ENCODE results near the gene RRAS2. TPM values are rescaled to one million over a fixed set of nuclear protein-coding genes. Genes with fewer than 3 reads are reported as not detected.
"Not testable (repeated sequence)": the region's sequence is repeated elsewhere in the genome, so short reads cannot be mapped to it uniquely, and the experiment has no call there.

RRAS2 gene
- polyA plus RNA-seq (2013): 51.8 and 54.1 TPM in 2 replicates

DNA sequence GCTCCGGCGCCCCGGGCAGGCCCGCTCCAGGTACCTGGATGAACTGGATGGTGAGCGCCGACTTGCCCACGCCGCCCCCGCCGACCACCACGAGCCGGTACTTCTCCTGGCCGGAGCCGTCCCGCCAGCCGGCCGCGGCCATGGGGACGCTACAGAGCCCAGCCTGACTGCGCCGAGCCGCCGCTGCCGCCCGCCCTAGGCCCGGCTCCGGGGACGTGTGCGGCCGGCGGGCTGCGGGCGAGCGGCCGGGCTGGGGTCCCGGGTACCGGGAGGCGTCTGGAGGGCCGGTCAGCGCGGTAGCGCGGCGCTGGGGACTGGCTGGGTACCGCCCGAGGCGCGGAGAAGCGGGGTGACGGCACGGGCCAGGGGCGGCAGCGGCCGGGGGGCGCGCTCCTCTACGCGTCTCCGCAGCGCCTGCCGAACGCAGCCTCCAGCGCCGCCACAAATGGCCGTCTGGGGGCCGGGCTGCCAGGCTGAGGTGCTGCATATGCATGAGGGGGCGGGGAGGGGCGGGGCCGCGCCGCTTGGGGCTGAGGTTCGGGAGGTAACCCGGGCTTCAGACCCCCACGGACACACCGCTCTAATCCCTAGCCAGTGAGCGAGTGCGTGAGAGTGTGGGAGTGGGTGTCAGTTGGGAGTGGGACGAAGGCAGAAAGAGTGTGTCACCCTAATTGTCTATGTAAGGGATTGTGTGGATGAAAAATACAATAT is at the start of gene RRAS2:
Gene RRAS2 (minus strand): TSS at position 455 of the 711 bp plus-strand sequence. CDS start 313 bp downstream, at position 142.
- Histone ChIP-seq H3K23ac (ENCODE audit: low read length) (no peak within 1 kb of the TSS), H2BK12ac (ENCODE audit: low read length) (no peak within 1 kb of the TSS), H2AK5ac (ENCODE audit: low read length) (no peak within 1 kb of the TSS), H3K14ac (ENCODE audit: low read length) (peak within 1 kb of the TSS; percentile 92), H4K8ac (ENCODE audit: low read depth, low read length) (peak within 1 kb of the TSS; percentile 65), H3K4ac (ENCODE audit: low read depth, low read length) (peak within 1 kb of the TSS; percentile 91), H3K9ac (ENCODE audit: low read length) (peak within 1 kb of the TSS; percentile 98), H3K9me3 (ENCODE audit: insufficient read depth, low read depth, low read length) (no peaks in the 10 kb centered on the region), H3K27ac (ENCODE audit: low read depth, low read length) (peak within 1 kb of the TSS; percentile 91), H4K12ac (ENCODE audit: low read depth, low read length) (peak within 1 kb of the TSS; percentile 87), H3K27me3 (ENCODE audit: insufficient read depth, low read length) (no peaks in the 10 kb centered on the region), H3K4me3 (ENCODE audit: low read depth, low read length) (peak within 1 kb of the TSS; percentile 99), H3K4me2 (ENCODE audit: low read length) (peak within 1 kb of the TSS; percentile 87), H3K79me1 (ENCODE audit: low read length) (peaks cover 7% of the 10 kb centered on the region), H3K18ac (ENCODE audit: low read length) (peak within 1 kb of the TSS; percentile 92), H3K79me2 (ENCODE audit: control insufficient read depth, insufficient read depth, low read length, poor library complexity) (peaks cover 11% of the 10 kb centered on the region), H2BK5ac (ENCODE audit: low read depth, low read length, poor library complexity) (peak within 1 kb of the TSS; percentile 78), H3K36me3 (ENCODE audit: control insufficient read depth in 1 of 2, insufficient read depth in 2 of 2, low read length in 2 of 2) (no peaks in the 10 kb centered on the region), H2BK120ac (ENCODE audit: insufficient read depth, low read length, poor library complexity) (peak within 1 kb of the TSS; percentile 64), H3K4me1 (ENCODE audit: control insufficient read depth in 1 of 2, insufficient read depth in 2 of 2, low read length in 2 of 2) (peaks cover 0 to 2% of the 10 kb centered on the region in 2 experiments), H2AFZ (ENCODE audit: insufficient read depth, low read length, poor library complexity) (peak within 1 kb of the TSS; percentile 86), H4K91ac (ENCODE audit: low read depth, low read length) (peak within 1 kb of the TSS; percentile 75)
- DNase-seq: peak; percentile 71 to 75
- WGBS (ENCODE audit: extremely low coverage, insufficient coverage, insufficient read length): no CpG with 5 or more reads among the region's 78 CpGs

DNA sequence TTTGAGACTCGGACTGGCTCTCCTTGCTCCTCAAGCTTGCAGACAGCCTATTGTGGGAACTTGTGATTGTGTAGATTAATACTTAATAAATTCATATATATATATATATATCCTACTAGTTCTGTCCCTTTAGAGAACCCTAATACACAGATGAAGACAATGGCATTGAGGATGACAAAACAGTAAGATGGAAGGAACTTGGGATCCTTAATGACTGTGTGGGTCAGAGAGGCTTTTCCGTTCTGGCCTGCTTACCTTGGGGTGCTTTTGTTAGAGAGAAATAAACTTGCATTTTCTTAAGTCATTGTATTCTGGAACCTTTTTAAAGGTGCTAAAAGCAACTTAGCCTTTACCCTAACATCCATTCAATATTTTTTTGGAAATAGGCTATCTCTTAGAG is 49.6 kb upstream of the RRAS2 start:
- Histone ChIP-seq H3K79me1 (ENCODE audit: low read length) (no peaks in the 10 kb centered on the region), H3K79me2 (ENCODE audit: control insufficient read depth, insufficient read depth, low read length, poor library complexity) (no peaks in the 10 kb centered on the region), H3K18ac (ENCODE audit: low read length) (no peak overlapping the region), H3K27ac (ENCODE audit: low read depth, low read length) (no peak overlapping the region), H3K9me3 (ENCODE audit: insufficient read depth, low read depth, low read length) (no peaks in the 10 kb centered on the region), H2AFZ (ENCODE audit: insufficient read depth, low read length, poor library complexity) (no peak overlapping the region), H2BK120ac (ENCODE audit: insufficient read depth, low read length, poor library complexity) (no peak overlapping the region), H3K14ac (ENCODE audit: low read length) (no peak overlapping the region), H2BK12ac (ENCODE audit: low read length) (no peak overlapping the region), H3K27me3 (ENCODE audit: insufficient read depth, low read length) (no peaks in the 10 kb centered on the region), H4K12ac (ENCODE audit: low read depth, low read length) (no peak overlapping the region), H3K4me1 (ENCODE audit: control insufficient read depth in 1 of 2, insufficient read depth in 2 of 2, low read length in 2 of 2) (peaks cover 0 to 7% of the 10 kb centered on the region in 2 experiments), H3K36me3 (ENCODE audit: control insufficient read depth in 1 of 2, insufficient read depth in 2 of 2, low read length in 2 of 2) (no peaks in the 10 kb centered on the region), H3K4me2 (ENCODE audit: low read length) (no peak overlapping the region), H2BK5ac (ENCODE audit: low read depth, low read length, poor library complexity) (no peak overlapping the region), H3K23ac (ENCODE audit: low read length) (no peak overlapping the region), H3K9ac (ENCODE audit: low read length) (no peak overlapping the region), H3K4me3 (ENCODE audit: low read depth, low read length) (no peak overlapping the region), H3K4ac (ENCODE audit: low read depth, low read length) (no peak overlapping the region), H4K91ac (ENCODE audit: low read depth, low read length) (no peak overlapping the region), H2AK5ac (ENCODE audit: low read length) (no peak overlapping the region), H4K8ac (ENCODE audit: low read depth, low read length) (no peak overlapping the region)
- no CpG with 5 or more reads among the region's 2 CpGs for WGBS (ENCODE audit: extremely low coverage, insufficient coverage, insufficient read length)
- no peak for DNase-seq

DNA sequence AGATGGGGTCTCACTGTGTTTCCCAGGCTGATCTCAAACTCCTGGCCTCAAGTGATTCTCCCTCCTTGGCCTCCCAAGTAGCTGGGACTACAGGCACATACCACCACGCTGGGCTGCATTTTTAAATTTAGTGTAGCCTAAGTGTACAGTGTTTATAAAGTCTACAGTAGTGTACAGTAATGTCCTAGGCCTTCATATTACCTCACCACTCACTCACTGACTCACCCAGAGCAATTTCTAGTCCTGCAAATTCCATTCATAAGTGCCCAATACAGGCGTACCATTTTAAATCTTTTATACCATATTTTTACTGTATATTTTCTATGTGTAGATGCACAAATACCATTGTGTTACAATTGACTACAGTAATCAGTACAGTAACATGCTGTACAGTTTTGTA is 47.1 kb upstream of the RRAS2 start:
- not testable (repeated sequence) for H3K23ac ChIP-seq (ENCODE audit: low read length); H2AK5ac ChIP-seq (ENCODE audit: low read length); H3K9me3 ChIP-seq (ENCODE audit: insufficient read depth, low read depth, low read length); H3K4me3 ChIP-seq (ENCODE audit: low read depth, low read length); H3K27ac ChIP-seq (ENCODE audit: low read depth, low read length); H2BK120ac ChIP-seq (ENCODE audit: insufficient read depth, low read length, poor library complexity); H4K12ac ChIP-seq (ENCODE audit: low read depth, low read length); H4K91ac ChIP-seq (ENCODE audit: low read depth, low read length); H3K79me2 ChIP-seq (ENCODE audit: control insufficient read depth, insufficient read depth, low read length, poor library complexity); H3K9ac ChIP-seq (ENCODE audit: low read length); H4K8ac ChIP-seq (ENCODE audit: low read depth, low read length); H3K18ac ChIP-seq (ENCODE audit: low read length); H3K14ac ChIP-seq (ENCODE audit: low read length); H2BK12ac ChIP-seq (ENCODE audit: low read length); H3K27me3 ChIP-seq (ENCODE audit: insufficient read depth, low read length); H3K79me1 ChIP-seq (ENCODE audit: low read length); H3K4ac ChIP-seq (ENCODE audit: low read depth, low read length); H3K4me1 ChIP-seq (ENCODE audit: control insufficient read depth in 1 of 2, insufficient read depth in 2 of 2, low read length in 2 of 2); H2AFZ ChIP-seq (ENCODE audit: insufficient read depth, low read length, poor library complexity); H2BK5ac ChIP-seq (ENCODE audit: low read depth, low read length, poor library complexity); H3K36me3 ChIP-seq (ENCODE audit: control insufficient read depth in 1 of 2, insufficient read depth in 2 of 2, low read length in 2 of 2); H3K4me2 ChIP-seq (ENCODE audit: low read length)
- no CpG with 5 or more reads among the region's 2 CpGs for WGBS (ENCODE audit: extremely low coverage, insufficient coverage, insufficient read length)
- peak; percentile 62 to 81 for DNase-seq

DNA sequence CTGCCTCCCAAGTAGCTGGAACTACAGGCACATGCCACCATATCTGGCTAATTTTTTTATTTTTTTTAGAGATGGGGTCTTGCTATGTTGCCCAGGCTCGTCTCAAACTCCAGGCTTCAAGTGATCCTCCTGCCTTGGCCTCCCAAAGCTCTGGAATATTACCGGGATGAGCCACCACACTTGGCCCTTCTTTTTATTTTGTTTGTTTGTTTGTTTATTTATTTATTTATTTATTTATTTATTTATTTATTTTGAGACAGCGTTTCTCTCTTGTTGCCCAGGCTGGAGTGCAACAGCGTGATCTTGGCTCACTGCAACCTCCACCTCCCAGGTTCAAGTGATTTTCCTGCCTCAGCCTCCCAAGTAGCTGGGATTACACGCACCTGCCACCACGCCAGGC is 44.5 kb upstream of the RRAS2 start:
- H3K9ac ChIP-seq (ENCODE audit: low read length); H3K27ac ChIP-seq (ENCODE audit: low read depth, low read length); H2BK120ac ChIP-seq (ENCODE audit: insufficient read depth, low read length, poor library complexity); H3K79me2 ChIP-seq (ENCODE audit: control insufficient read depth, insufficient read depth, low read length, poor library complexity); H3K18ac ChIP-seq (ENCODE audit: low read length); H3K79me1 ChIP-seq (ENCODE audit: low read length); H2BK12ac ChIP-seq (ENCODE audit: low read length); H4K91ac ChIP-seq (ENCODE audit: low read depth, low read length); H3K36me3 ChIP-seq (ENCODE audit: control insufficient read depth in 1 of 2, insufficient read depth in 2 of 2, low read length in 2 of 2); H2BK5ac ChIP-seq (ENCODE audit: low read depth, low read length, poor library complexity); H3K27me3 ChIP-seq (ENCODE audit: insufficient read depth, low read length); H4K8ac ChIP-seq (ENCODE audit: low read depth, low read length); H4K12ac ChIP-seq (ENCODE audit: low read depth, low read length); H3K4ac ChIP-seq (ENCODE audit: low read depth, low read length); H3K4me2 ChIP-seq (ENCODE audit: low read length); H3K14ac ChIP-seq (ENCODE audit: low read length); H3K4me1 ChIP-seq (ENCODE audit: control insufficient read depth in 1 of 2, insufficient read depth in 2 of 2, low read length in 2 of 2); H2AK5ac ChIP-seq (ENCODE audit: low read length); H3K23ac ChIP-seq (ENCODE audit: low read length); H3K9me3 ChIP-seq (ENCODE audit: insufficient read depth, low read depth, low read length); DNase-seq; H2AFZ ChIP-seq (ENCODE audit: insufficient read depth, low read length, poor library complexity); H3K4me3 ChIP-seq (ENCODE audit: low read depth, low read length): not testable (repeated sequence)
- WGBS (ENCODE audit: extremely low coverage, insufficient coverage, insufficient read length): no CpG with 5 or more reads among the region's 6 CpGs

All from trophoblast cell (in vitro differentiated cells and primary cell).